Hepatocyte (in vitro differentiated cells): ENCODE measurements around the gene TRHDE.

Experiments
- EZH2 ChIP-seq: fragments of 200-600 bp; sonication (generic); IDR thresholded peaks from 2 replicates; pipeline ENCODE4 v1.6.1; 2016; ENCODE audit warnings: antibody characterized with exemption, mild to moderate bottlenecking, borderline replicate concordance
- EZH2phosphoT487 ChIP-seq: fragments of 200-600 bp; sonication (generic); IDR thresholded peaks from one replicate; pipeline ENCODE4 v1.6.1; 2018; ENCODE audit warnings: antibody characterized with exemption, mild to moderate bottlenecking, low read depth, moderate library complexity; ENCODE audit not compliant: unreplicated experiment, severe bottlenecking
- TF ChIP-seq, protein P1 (sequence below): fragments of 200-600 bp; sonication (generic); IDR thresholded peaks from 2 replicates; pipeline ENCODE4 v1.5.1; 2016; ENCODE audit warnings: antibody characterized with exemption, mild to moderate bottlenecking; ENCODE audit not compliant: poor library complexity

DNA sequence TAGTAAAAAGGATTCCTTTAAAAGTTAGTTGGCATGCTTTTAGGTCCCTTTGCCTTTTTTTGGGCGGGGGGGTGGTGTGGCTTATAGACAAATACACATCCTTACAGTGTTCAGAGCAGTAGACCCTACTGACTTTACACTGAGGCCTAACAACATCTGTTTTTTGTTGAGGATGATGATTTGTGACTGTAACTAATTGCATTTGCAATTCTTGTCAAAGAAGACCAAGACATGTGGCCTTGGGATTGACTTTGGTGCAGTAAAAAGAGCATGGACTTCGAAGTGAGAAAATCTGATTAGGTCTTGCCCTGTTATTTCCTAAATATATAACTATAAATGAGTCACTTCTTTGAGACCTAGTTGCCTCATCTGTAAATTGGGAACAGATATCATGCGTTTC is 77.3 kb downstream of the TRHDE start:
- TF ChIP-seq, protein P1, sequence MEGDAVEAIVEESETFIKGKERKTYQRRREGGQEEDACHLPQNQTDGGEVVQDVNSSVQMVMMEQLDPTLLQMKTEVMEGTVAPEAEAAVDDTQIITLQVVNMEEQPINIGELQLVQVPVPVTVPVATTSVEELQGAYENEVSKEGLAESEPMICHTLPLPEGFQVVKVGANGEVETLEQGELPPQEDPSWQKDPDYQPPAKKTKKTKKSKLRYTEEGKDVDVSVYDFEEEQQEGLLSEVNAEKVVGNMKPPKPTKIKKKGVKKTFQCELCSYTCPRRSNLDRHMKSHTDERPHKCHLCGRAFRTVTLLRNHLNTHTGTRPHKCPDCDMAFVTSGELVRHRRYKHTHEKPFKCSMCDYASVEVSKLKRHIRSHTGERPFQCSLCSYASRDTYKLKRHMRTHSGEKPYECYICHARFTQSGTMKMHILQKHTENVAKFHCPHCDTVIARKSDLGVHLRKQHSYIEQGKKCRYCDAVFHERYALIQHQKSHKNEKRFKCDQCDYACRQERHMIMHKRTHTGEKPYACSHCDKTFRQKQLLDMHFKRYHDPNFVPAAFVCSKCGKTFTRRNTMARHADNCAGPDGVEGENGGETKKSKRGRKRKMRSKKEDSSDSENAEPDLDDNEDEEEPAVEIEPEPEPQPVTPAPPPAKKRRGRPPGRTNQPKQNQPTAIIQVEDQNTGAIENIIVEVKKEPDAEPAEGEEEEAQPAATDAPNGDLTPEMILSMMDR = no peak
- TF ChIP-seq EZH2 (no peak), EZH2phosphoT487 (no peak)
